Testis (tissue), 3 donors: ENCODE results near the gene MTLN. TPM values are rescaled to one million over a fixed set of nuclear protein-coding genes. Genes with fewer than 3 reads are reported as not detected.
"Not testable (repeated sequence)": the region's sequence is repeated elsewhere in the genome, so short reads cannot be mapped to it uniquely, and the experiment has no call there.

Source experiments
- DNase-seq: peaks from one replicate; pipeline ENCODE4 v3.0.0-alpha.2; 2019
- H3K27ac ChIP-seq, 2 donors: fragments of 200-600 bp; sonication (generic); one replicate each; pipeline ENCODE4 v1.5.1; 2019
- H3K27me3 ChIP-seq: fragments of 200-600 bp; sonication (generic); one replicate; pipeline ENCODE4 v1.5.1; 2019
- H3K36me3 ChIP-seq: fragments of 200-600 bp; sonication (generic); one replicate; pipeline ENCODE4 v1.5.1; 2017; ENCODE audit warnings: low read depth; ENCODE audit errors: missing control alignments
- H3K4me1 ChIP-seq: fragments of 200-600 bp; sonication (generic); one replicate; pipeline ENCODE4 v1.5.1; 2019
- H3K4me3 ChIP-seq, 2 donors: fragments of 200-600 bp; sonication (generic); one replicate each; pipeline ENCODE4 v1.5.1; 2017 to 2019
- H3K9me3 ChIP-seq: fragments of 200-600 bp; sonication (generic); one replicate; pipeline ENCODE4 v1.5.1; 2017
- CTCF ChIP-seq, 3 experiments: fragments of 450-650 bp in 2 of 3; fragments of 200-600 bp in 1 of 3; sonication (generic) in 1 of 3; IDR thresholded peaks; one replicate each; pipeline ENCODE4 v1.5.1; 2016 to 2019; ENCODE audit warnings: antibody characterized with exemption in 3 of 3, mild to moderate bottlenecking in 2 of 3, moderate library complexity in 1 of 3
- POLR2A ChIP-seq: fragments of 450-650 bp; IDR thresholded peaks from one replicate; pipeline ENCODE4 v1.6.1; 2017; ENCODE audit warnings: antibody characterized with exemption, mild to moderate bottlenecking, moderate library complexity
- WGBS, 2 donors: methylation state at CpG; one replicate each; pipeline ENCODE4 v1.1.5; 2018; 5-methylcytosine and 5-hydroxymethylcytosine counted together
- intact Hi-C: fragments of 100-400 bp; cut with DNase I; formaldehyde crosslinking; loops from one replicate; pipeline ENCODE4 v1.15.1; 2023; ENCODE audit warnings: low total_unique reads
- polyA plus RNA-seq: library from polyadenylated mRNA; stranded (reverse); fragments of 350-450 nt; fragmentation: Illumina TruSeq; extraction: RNeasy Lipid Tissue Mini Kit (QIAGEN cat#74804); gene quantifications from one replicate; pipeline ENCODE4 v1.2.3, GENCODE V29; 2014; ENCODE audit warnings: low read depth, low replicate concordance; ENCODE audit not compliant: insufficient read depth
- total RNA-seq, 2 donors: library from RNA; depleted of rRNA; stranded (reverse); fragments of >200 nt; gene quantifications; one replicate each; pipeline ENCODE4 v1.2.3, GENCODE V29; 2016

The MTLN gene
- total and polyA plus RNA-seq, 3 donors from 2014 or later: 44.4 to 70.3 (median 67.7) TPM

- TF ChIP-seq POLR2A (no peak), CTCF (IDR thresholded peaks at IDR 0.05) (no peak)
- no peaks in the 10 kb centered on the region for H3K36me3 ChIP-seq
- H3K4me1 ChIP-seq: no peaks in the 10 kb centered on the region
- no peak overlapping the region for H3K4me3 ChIP-seq
- no peaks in the 10 kb centered on the region for H3K27me3 ChIP-seq
- 76 to 83% methylated on average over 4 of the region's 4 CpGs for WGBS, 2 donors
- no peak overlapping the region for H3K27ac ChIP-seq
- H3K9me3 ChIP-seq: no peaks in the 10 kb centered on the region
- intact Hi-C loops: no loop called here
- DNase-seq: no peak
Measured at GRCh38 chr2:110221938-110222337, 9.6 kb upstream of the MTLN start.

GRCh38 chr2:110220190-110220564, 7.8 kb upstream of the MTLN start:
- intact Hi-C loops: no loop called here
- no peaks in the 10 kb centered on the region for H3K36me3 ChIP-seq
- WGBS, 2 donors: 84 to 91% methylated on average over 2 of the region's 2 CpGs

GRCh38 chr2:110219496-110220189, 7.3 kb upstream of the MTLN start:
- 31 to 43% methylated on average over 1 of the region's 1 CpG for WGBS, 2 donors
- Histone ChIP-seq H3K27ac (no peak overlapping the region), H3K27me3 (no peaks in the 10 kb centered on the region), H3K9me3 (no peaks in the 10 kb centered on the region), H3K4me1 (no peaks in the 10 kb centered on the region), H3K36me3 (no peaks in the 10 kb centered on the region), H3K4me3 (no peak overlapping the region)
- DNase-seq: no peak
- TF ChIP-seq CTCF (IDR thresholded peaks at IDR 0.05): no peak
- no peak for TF ChIP-seq POLR2A
- intact Hi-C loops: no loop called here

More at GRCh38 chr2:110220190-110220564, 7.8 kb upstream of the MTLN start:
- H3K4me3 ChIP-seq: no peak overlapping the region
- H3K9me3 ChIP-seq: no peaks in the 10 kb centered on the region
- no peak overlapping the region for H3K27ac ChIP-seq
- TF ChIP-seq POLR2A: no peak
- no peak for TF ChIP-seq CTCF (IDR thresholded peaks at IDR 0.05)
- no peaks in the 10 kb centered on the region for H3K27me3 ChIP-seq
- H3K4me1 ChIP-seq: no peaks in the 10 kb centered on the region
- no peak for DNase-seq

GRCh38 chr2:110218889-110219288, 6.5 kb upstream of the MTLN start:
- intact Hi-C loops, H3K36me3 ChIP-seq, H3K27me3 ChIP-seq, DNase-seq, H3K27ac ChIP-seq, H3K4me3 ChIP-seq, H3K9me3 ChIP-seq, H3K4me1 ChIP-seq: not testable (repeated sequence)
- WGBS, 2 donors: 84 to 87% methylated on average over 7 of the region's 7 CpGs

GRCh38 chr2:110216803-110217202, 4.5 kb upstream of the MTLN start:
- H3K9me3 ChIP-seq: no peaks in the 10 kb centered on the region
- no peak for DNase-seq
- no peaks in the 10 kb centered on the region for H3K27me3 ChIP-seq
- no peak overlapping the region for H3K4me3 ChIP-seq
- TF ChIP-seq POLR2A: no peak
- H3K27ac ChIP-seq: no peak overlapping the region
- intact Hi-C loops: no loop called here
- no peaks in the 10 kb centered on the region for H3K4me1 ChIP-seq
- H3K36me3 ChIP-seq: no peaks in the 10 kb centered on the region

GRCh38 chr2:110216199-110216598, 3.9 kb upstream of the MTLN start:
- H3K36me3 ChIP-seq: no peaks in the 10 kb centered on the region
- intact Hi-C loops: no loop called here
- DNase-seq: no peak
- H3K27ac ChIP-seq: no peak overlapping the region
- H3K9me3 ChIP-seq: no peaks in the 10 kb centered on the region
- no peak overlapping the region for H3K4me3 ChIP-seq
- no peak for TF ChIP-seq POLR2A
- no peak for TF ChIP-seq CTCF (IDR thresholded peaks at IDR 0.05)
- H3K27me3 ChIP-seq: no peaks in the 10 kb centered on the region
- WGBS, 2 donors: 62 to 74% methylated on average over 3 of the region's 3 CpGs
- no peaks in the 10 kb centered on the region for H3K4me1 ChIP-seq
